Mesothelial cell of epicardium (in vitro differentiated cells): ENCODE measurements around the gene PIKFYVE. TPM values are rescaled to one million over a fixed set of nuclear protein-coding genes. Genes with fewer than 3 reads are reported as not detected.
A peak's percentile ranks its signal among the peaks of the same experiment; 100 is the strongest.
"Not testable (repeated sequence)": the region's sequence is repeated elsewhere in the genome, so short reads cannot be mapped to it uniquely, and the experiment has no call there.

Experiments
- DNase-seq, 2 experiments: peaks; one replicate each; pipeline ENCODE4 v3.0.0; 2021; ENCODE audit warnings: low spot score in 2 of 2; ENCODE audit not compliant: unreplicated experiment in 2 of 2
- H3K27ac Mint-ChIP-seq: 2 replicates; pipeline ENCODE4 v1.8.0; 2021; ENCODE audit warnings: mixed read lengths
- H3K27me3 Mint-ChIP-seq: 2 replicates; pipeline ENCODE4 v1.8.0; 2021; ENCODE audit warnings: low read depth, mixed read lengths
- H3K36me3 Mint-ChIP-seq: 2 replicates; pipeline ENCODE4 v1.8.0; 2021; ENCODE audit warnings: mixed read lengths
- H3K4me1 Mint-ChIP-seq: 2 replicates; pipeline ENCODE4 v1.8.0; 2021; ENCODE audit warnings: mixed read lengths
- H3K4me3 Mint-ChIP-seq: 2 replicates; pipeline ENCODE4 v1.8.0; 2021; ENCODE audit warnings: mild to moderate bottlenecking, moderate library complexity, mixed read lengths
- H3K9me3 Mint-ChIP-seq: 2 replicates; pipeline ENCODE4 v1.8.0; 2021; ENCODE audit warnings: mixed read lengths
- total RNA-seq: library from RNA; stranded (reverse); gene quantifications from 3 replicates; pipeline ENCODE4 v1.2.1, GENCODE V29; 2021
- TF ChIP-seq, protein P1 (sequence below): fragments of 200-600 bp; sonication (generic); IDR thresholded peaks from one replicate; pipeline ENCODE4 v1.5.0; 2021; ENCODE audit warnings: antibody characterized with exemption; ENCODE audit not compliant: unreplicated experiment

The PIKFYVE gene
- total RNA-seq, 1 donor from 2014 or later, result 46.7 TPM

DNA sequence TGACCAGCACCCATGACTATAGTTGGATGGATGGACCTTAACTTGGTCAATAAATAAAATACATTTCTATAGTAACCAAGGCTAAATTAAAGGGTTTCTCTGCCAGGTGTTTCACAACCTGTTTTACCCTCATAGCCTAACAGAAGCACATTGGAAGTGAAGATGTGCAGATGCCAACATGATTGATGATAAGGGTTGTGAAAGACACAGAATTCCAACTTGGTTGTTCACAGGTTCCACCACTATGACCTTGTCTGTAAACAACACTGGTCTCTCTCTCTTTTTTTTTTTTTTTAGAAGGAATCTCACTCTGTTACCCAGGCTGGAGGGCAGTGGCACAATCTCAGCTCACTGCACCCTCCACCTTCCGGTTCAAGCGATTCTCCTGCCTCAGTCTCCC, 103.0 kb downstream of the PIKFYVE start:
- DNase-seq, result no peak

DNA sequence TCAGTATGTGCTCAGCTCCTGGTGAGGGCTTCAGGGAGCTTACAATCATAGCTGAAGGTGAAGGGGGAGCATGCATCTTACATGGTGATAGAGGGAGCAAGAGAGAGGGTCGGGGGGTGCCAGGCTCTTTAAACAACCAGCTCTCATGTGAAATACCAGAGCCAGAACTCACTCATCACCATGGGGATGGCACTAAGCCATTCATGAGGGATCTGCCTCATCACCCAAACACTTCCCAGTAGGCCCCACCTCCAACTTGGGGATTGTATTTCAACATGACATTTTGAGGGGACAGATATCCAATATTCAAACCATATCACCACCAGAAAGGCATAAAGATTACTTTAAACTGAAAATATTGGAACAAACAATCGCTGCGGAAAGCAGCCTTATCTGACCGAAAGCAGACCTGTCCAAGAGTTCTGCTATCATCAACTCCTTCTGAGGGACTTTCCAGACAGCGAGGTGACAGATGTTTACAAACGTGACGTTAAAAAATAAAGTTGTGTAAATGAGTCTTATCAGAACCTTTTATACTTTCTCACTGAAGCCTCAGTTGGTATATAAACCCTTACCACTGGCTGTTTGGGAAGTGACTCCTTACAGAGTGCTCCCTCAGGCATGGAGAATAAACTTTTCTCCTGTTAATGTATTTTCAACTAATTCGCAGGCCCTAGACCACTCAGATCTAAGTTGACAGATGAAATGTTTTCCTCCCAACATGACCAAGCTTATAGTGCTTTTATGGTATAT, 105.0 kb downstream of the PIKFYVE start:
- TF ChIP-seq, protein P1, sequence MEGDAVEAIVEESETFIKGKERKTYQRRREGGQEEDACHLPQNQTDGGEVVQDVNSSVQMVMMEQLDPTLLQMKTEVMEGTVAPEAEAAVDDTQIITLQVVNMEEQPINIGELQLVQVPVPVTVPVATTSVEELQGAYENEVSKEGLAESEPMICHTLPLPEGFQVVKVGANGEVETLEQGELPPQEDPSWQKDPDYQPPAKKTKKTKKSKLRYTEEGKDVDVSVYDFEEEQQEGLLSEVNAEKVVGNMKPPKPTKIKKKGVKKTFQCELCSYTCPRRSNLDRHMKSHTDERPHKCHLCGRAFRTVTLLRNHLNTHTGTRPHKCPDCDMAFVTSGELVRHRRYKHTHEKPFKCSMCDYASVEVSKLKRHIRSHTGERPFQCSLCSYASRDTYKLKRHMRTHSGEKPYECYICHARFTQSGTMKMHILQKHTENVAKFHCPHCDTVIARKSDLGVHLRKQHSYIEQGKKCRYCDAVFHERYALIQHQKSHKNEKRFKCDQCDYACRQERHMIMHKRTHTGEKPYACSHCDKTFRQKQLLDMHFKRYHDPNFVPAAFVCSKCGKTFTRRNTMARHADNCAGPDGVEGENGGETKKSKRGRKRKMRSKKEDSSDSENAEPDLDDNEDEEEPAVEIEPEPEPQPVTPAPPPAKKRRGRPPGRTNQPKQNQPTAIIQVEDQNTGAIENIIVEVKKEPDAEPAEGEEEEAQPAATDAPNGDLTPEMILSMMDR, result no peak
- peaks cover 2% of the 10 kb centered on the region for H3K27me3 Mint-ChIP-seq
- H3K9me3 Mint-ChIP-seq, result peaks cover 6% of the 10 kb centered on the region
- no peak for DNase-seq
- no peak overlapping the region for H3K4me3 Mint-ChIP-seq
- no peaks in the 10 kb centered on the region for H3K4me1 Mint-ChIP-seq
- H3K36me3 Mint-ChIP-seq, result no peaks in the 10 kb centered on the region
- H3K27ac Mint-ChIP-seq, result no peak overlapping the region

More for the DNA sequence above, 103.0 kb downstream of the PIKFYVE start:
- Mint-ChIP-seq H3K4me3 (no peak overlapping the region), H3K27ac (no peak overlapping the region), H3K36me3 (peaks cover 4% of the 10 kb centered on the region), H3K27me3 (no peaks in the 10 kb centered on the region), H3K9me3 (peaks cover 19% of the 10 kb centered on the region), H3K4me1 (no peaks in the 10 kb centered on the region)
- TF ChIP-seq, protein P1, result no peak

DNA sequence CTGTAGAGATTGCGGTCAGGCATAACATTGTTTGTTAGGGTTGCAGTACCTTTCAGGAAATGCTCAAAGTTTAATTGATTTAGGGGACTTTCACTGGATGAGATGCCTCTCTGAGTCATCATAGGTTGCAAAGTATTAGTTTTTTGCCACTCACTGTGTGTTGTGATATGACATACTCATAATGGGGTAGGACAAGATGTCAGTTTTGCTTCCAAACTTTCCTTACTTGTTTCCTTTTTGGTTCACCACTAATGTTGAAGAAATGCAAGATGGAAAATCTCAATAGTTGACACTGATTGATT, 105.5 kb downstream of the PIKFYVE start:
- no peak overlapping the region for H3K27ac Mint-ChIP-seq
- no peak overlapping the region for H3K4me3 Mint-ChIP-seq
- H3K36me3 Mint-ChIP-seq, result no peaks in the 10 kb centered on the region
- H3K27me3 Mint-ChIP-seq, result peaks cover 2% of the 10 kb centered on the region
- TF ChIP-seq, protein P1, result no peak
- H3K9me3 Mint-ChIP-seq, result peaks cover under 1% of the 10 kb centered on the region
- no peak for DNase-seq
- H3K4me1 Mint-ChIP-seq, result no peaks in the 10 kb centered on the region

DNA sequence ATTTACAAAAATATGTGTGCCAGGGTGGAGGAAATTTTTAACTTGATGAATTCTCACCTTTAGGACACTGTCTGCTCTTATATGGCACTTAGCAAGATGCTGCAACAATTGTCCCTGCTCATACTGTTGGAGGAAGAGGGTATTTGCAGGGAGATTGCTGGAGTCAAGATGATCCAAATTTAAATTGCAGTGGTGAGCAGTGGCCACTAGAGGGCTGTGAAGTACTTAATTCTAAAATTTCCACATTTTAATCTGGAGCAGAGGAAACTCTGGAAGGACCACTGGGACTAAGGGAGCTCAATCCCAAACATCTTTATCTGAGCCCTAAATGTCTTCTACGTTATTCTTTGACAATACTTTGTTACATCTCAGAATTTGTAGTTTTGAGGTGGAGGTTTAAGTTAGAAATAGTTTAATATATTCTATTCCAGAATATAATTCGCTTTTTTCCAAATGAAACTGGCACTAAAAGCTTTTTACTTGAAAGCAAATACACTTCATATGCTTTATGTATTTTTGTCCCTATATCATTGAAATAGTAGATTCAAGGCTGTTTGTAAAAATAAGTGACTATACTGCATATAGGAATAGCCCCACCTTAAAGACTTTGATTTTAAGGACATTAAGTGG, 107.5 kb downstream of the PIKFYVE start:
- Mint-ChIP-seq H3K27me3 (peaks cover 2% of the 10 kb centered on the region), H3K27ac (no peak overlapping the region), H3K4me1 (no peaks in the 10 kb centered on the region), H3K4me3 (no peak overlapping the region), H3K36me3 (no peaks in the 10 kb centered on the region), H3K9me3 (no peaks in the 10 kb centered on the region)
- DNase-seq, result peak in 1 of 2 experiments; percentile 54
- TF ChIP-seq, protein P1, result peak; percentile 96

DNA sequence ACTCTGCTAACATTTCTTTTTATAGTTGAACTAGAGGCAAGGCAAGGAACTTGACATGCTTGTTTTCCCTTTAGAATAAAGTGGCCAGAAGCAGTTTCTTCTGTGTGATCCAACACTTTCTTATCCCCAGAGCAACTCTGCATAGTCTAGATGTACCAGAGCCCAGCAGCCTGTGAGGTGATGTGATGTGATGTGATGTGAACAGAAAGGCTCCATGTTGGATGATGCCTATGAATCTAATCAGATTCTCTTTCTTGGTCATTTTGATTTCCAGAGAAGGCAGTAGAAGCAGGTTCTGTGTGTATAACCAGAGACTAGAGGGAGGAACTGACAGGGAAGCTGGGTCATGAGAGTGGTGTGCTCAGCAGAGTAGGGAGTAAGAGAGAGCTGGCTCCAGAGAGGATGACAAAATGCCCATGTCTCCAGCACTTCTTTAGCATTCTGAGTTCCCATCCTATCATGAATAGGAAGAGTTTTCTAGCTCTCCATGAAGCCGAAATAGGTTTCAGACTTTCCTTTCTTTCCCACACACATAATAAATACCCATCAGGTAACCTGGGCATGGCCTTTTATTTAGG, 109.5 kb downstream of the PIKFYVE start:
- H3K27ac Mint-ChIP-seq, result no peak overlapping the region

DNA sequence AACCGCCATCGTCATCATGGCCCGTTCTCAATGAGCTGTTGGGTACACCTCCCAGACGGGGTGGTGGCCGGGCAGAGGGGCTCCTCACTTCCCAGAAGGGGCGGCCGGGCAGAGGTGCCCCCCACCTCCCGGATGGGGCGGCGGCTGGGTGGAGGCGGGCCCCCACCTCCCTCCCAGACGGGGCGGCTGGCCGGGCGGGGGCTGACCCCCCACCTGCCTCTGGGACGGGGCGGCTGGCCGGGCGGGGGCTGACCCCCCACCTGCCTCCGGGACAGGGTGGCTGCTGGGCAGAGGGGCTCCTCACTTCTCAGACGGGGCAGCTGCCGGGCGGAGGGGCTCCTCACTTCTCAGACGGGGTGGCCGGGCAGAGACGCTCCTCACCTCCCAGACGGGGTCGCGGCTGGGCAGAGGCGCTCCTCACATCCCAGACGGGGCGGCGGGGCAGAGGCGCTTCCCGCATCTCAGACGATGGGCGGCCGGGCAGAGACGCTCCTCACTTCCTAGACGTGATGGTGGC, 111.3 kb downstream of the PIKFYVE start:
- DNase-seq, H3K9me3 Mint-ChIP-seq, H3K36me3 Mint-ChIP-seq, H3K27me3 Mint-ChIP-seq, H3K27ac Mint-ChIP-seq, H3K4me1 Mint-ChIP-seq, H3K4me3 Mint-ChIP-seq: not testable (repeated sequence)

More for the DNA sequence above, 109.5 kb downstream of the PIKFYVE start:
- Mint-ChIP-seq H3K4me3 (no peak overlapping the region), H3K36me3 (no peaks in the 10 kb centered on the region), H3K4me1 (no peaks in the 10 kb centered on the region), H3K27me3 (peaks cover 2% of the 10 kb centered on the region), H3K9me3 (no peaks in the 10 kb centered on the region)
- TF ChIP-seq, protein P1, result no peak
- no peak for DNase-seq
